HepG2 (cell line): Measurements from ENCODE around the gene BTNL3.

Source experiments
- BHLHE40 ChIP-seq: IDR thresholded peaks from 2 replicates; pipeline ENCODE4 v1.6.1; 2011; ENCODE audit warnings: low read length, improper control_type of control experiment
- FIP1L1 ChIP-seq: fragments of 200-400 bp; formaldehyde crosslinking; IDR thresholded peaks from 2 replicates; pipeline ENCODE4 v1.6.1; 2018; ENCODE audit warnings: low read depth, mild to moderate bottlenecking, low read length, moderate library complexity, borderline replicate concordance; ENCODE audit not compliant: insufficient read depth
- PHF21A ChIP-seq: sonication (generic); formaldehyde crosslinking; IDR thresholded peaks from 2 replicates; pipeline ENCODE4 v1.5.0; 2020; ENCODE audit warnings: mild to moderate bottlenecking, missing genetic modification reagents
- ZNF224 ChIP-seq: sonication (generic); formaldehyde crosslinking; IDR thresholded peaks from 2 replicates; pipeline ENCODE4 v1.5.0; 2020; ENCODE audit warnings: mild to moderate bottlenecking, missing genetic modification reagents
- TF ChIP-seq, protein P1 (sequence below): sonication (generic); formaldehyde crosslinking; IDR thresholded peaks from 2 replicates; pipeline ENCODE4 v1.4.0; 2020; ENCODE audit warnings: missing genetic modification reagents
- TF ChIP-seq, protein P2 (sequence below): sonication (generic); formaldehyde crosslinking; IDR thresholded peaks from 2 replicates; pipeline ENCODE4 v1.5.0; 2020; ENCODE audit warnings: mild to moderate bottlenecking, missing genetic modification reagents, moderate library complexity
- TF ChIP-seq, protein P3 (sequence below): IDR thresholded peaks from 2 replicates; pipeline ENCODE4 v1.6.1; 2016; ENCODE audit warnings: missing compliant biosample characterization, missing genetic modification reagents, borderline replicate concordance

DNA sequence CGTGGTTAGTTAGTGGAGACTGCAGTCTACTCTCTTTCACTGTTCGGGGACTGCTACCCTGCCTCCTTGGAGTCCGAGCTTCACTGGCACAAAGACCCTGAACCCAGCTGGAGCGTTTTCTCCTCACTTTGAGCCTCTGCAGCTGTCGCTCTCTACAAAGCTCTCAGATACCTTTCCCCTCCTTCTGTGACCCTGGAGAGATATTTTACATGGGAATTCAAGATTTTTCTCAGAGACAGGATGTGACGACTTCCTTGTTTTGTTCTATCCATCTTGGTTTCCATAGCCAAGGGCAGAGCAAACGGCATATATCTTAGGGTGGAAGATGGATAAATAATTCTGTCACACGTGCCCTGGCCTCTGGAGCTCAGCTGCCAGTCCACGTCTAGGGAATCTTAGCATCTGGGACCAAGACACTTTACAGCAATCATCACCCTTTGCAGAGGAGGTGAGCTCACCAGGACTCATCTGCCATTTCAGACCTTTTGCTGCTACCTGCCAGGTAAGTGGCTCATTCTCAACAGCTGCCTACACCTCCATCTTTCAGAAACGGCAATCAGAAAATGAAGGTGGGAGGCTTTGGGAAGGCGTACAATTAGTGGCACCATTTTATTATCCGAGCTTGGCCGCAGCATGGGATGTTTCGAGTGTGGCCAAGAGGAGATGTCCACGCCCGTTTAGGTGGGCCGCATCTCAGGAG is 51.4 kb downstream of the BTNL3 start, which contains the start of gene BTNL9:
- no peak for TF ChIP-seq PHF21A (CRISPR knock-in tag)
- TF ChIP-seq, protein P1, sequence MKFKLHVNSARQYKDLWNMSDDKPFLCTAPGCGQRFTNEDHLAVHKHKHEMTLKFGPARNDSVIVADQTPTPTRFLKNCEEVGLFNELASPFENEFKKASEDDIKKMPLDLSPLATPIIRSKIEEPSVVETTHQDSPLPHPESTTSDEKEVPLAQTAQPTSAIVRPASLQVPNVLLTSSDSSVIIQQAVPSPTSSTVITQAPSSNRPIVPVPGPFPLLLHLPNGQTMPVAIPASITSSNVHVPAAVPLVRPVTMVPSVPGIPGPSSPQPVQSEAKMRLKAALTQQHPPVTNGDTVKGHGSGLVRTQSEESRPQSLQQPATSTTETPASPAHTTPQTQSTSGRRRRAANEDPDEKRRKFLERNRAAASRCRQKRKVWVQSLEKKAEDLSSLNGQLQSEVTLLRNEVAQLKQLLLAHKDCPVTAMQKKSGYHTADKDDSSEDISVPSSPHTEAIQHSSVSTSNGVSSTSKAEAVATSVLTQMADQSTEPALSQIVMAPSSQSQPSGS (CRISPR knock-in tag): no peak
- TF ChIP-seq BHLHE40: no peak
- TF ChIP-seq, protein P2, sequence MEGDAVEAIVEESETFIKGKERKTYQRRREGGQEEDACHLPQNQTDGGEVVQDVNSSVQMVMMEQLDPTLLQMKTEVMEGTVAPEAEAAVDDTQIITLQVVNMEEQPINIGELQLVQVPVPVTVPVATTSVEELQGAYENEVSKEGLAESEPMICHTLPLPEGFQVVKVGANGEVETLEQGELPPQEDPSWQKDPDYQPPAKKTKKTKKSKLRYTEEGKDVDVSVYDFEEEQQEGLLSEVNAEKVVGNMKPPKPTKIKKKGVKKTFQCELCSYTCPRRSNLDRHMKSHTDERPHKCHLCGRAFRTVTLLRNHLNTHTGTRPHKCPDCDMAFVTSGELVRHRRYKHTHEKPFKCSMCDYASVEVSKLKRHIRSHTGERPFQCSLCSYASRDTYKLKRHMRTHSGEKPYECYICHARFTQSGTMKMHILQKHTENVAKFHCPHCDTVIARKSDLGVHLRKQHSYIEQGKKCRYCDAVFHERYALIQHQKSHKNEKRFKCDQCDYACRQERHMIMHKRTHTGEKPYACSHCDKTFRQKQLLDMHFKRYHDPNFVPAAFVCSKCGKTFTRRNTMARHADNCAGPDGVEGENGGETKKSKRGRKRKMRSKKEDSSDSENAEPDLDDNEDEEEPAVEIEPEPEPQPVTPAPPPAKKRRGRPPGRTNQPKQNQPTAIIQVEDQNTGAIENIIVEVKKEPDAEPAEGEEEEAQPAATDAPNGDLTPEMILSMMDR: no peak
- TF ChIP-seq FIP1L1: no peak
- TF ChIP-seq, protein P3, sequence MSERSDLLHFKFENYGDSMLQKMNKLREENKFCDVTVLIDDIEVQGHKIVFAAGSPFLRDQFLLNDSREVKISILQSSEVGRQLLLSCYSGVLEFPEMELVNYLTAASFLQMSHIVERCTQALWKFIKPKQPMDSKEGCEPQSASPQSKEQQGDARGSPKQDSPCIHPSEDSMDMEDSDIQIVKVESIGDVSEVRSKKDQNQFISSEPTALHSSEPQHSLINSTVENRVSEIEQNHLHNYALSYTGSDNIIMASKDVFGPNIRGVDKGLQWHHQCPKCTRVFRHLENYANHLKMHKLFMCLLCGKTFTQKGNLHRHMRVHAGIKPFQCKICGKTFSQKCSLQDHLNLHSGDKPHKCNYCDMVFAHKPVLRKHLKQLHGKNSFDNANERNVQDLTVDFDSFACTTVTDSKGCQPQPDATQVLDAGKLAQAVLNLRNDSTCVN: no peak
- no peak for TF ChIP-seq ZNF224 (CRISPR knock-in tag)
